SK-N-MC (cell line): Measurements from ENCODE around the gene CASTOR1.

Source experiments
- EZH2 ChIP-seq: fragments of 200-600 bp; sonication (generic); IDR thresholded peaks from one replicate; pipeline ENCODE4 v1.6.1; 2017; ENCODE audit warnings: antibody characterized with exemption
- POLR2AphosphoS5 ChIP-seq: IDR thresholded peaks from 2 replicates; pipeline ENCODE4 v1.6.1; 2012; ENCODE audit warnings: mild to moderate bottlenecking, low read depth, low read length, borderline replicate concordance

GRCh38 chr22:30253205-30253852 lies 36.0 kb downstream of the CASTOR1 start:
- TF ChIP-seq EZH2 = no peak
- no peak for TF ChIP-seq POLR2AphosphoS5
